Measurements from ENCODE around the gene USP10.

The USP10 gene

DNA sequence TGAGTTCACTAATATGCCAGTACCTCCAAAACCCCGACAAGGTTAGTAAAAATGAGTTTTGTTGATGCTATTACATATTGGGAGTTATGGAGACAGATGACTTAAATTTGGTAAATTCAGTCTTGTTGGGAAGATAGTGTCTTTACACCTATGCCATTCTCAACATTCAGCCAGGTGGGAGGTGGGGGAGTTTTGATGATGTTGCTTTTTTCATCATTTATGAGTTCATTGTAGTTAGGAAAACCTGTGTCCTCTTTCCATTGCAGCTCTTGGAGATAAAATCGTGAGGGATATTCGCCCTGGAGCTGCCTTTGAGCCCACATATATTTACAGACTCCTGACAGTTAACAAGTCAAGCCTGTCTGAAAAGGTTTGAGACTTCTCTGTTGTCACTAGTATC, 60.1 kb downstream of the USP10 start:
- TF ChIP-seq CSDC2 (CRISPR knock-in tag; IDR thresholded peaks at IDR 0.05) (no peak), TOX (CRISPR knock-in tag; IDR thresholded peaks at IDR 0.05; ENCODE audit: borderline replicate concordance) (no peak), ESRRG (CRISPR knock-in tag; IDR thresholded peaks at IDR 0.05) (no peak), GLIS3 (CRISPR knock-in tag; IDR thresholded peaks at IDR 0.05) (no peak), ZC3H10 (CRISPR knock-in tag; IDR thresholded peaks at IDR 0.05) (no peak), BACH2 (CRISPR knock-in tag; IDR thresholded peaks at IDR 0.05; ENCODE audit: borderline replicate concordance) (no peak), SNAI2 (CRISPR knock-in tag; IDR thresholded peaks at IDR 0.05) (no peak), ZFP3 (CRISPR knock-in tag; IDR thresholded peaks at IDR 0.05) (no peak), ZNF8 (CRISPR knock-in tag; IDR thresholded peaks at IDR 0.05) (no peak), OSR1 (CRISPR knock-in tag; IDR thresholded peaks at IDR 0.05) (no peak)
- TF ChIP-seq, protein P1, sequence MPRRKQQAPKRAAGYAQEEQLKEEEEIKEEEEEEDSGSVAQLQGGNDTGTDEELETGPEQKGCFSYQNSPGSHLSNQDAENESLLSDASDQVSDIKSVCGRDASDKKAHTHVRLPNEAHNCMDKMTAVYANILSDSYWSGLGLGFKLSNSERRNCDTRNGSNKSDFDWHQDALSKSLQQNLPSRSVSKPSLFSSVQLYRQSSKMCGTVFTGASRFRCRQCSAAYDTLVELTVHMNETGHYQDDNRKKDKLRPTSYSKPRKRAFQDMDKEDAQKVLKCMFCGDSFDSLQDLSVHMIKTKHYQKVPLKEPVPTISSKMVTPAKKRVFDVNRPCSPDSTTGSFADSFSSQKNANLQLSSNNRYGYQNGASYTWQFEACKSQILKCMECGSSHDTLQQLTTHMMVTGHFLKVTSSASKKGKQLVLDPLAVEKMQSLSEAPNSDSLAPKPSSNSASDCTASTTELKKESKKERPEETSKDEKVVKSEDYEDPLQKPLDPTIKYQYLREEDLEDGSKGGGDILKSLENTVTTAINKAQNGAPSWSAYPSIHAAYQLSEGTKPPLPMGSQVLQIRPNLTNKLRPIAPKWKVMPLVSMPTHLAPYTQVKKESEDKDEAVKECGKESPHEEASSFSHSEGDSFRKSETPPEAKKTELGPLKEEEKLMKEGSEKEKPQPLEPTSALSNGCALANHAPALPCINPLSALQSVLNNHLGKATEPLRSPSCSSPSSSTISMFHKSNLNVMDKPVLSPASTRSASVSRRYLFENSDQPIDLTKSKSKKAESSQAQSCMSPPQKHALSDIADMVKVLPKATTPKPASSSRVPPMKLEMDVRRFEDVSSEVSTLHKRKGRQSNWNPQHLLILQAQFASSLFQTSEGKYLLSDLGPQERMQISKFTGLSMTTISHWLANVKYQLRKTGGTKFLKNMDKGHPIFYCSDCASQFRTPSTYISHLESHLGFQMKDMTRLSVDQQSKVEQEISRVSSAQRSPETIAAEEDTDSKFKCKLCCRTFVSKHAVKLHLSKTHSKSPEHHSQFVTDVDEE (CRISPR knock-in tag; IDR thresholded peaks at IDR 0.05), result no peak
- TF ChIP-seq, protein P2, sequence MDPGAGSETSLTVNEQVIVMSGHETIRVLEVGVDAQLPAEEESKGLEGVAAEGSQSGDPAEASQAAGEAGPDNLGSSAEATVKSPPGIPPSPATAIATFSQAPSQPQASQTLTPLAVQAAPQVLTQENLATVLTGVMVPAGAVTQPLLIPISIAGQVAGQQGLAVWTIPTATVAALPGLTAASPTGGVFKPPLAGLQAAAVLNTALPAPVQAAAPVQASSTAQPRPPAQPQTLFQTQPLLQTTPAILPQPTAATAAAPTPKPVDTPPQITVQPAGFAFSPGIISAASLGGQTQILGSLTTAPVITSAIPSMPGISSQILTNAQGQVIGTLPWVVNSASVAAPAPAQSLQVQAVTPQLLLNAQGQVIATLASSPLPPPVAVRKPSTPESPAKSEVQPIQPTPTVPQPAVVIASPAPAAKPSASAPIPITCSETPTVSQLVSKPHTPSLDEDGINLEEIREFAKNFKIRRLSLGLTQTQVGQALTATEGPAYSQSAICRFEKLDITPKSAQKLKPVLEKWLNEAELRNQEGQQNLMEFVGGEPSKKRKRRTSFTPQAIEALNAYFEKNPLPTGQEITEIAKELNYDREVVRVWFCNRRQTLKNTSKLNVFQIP (CRISPR knock-in tag; IDR thresholded peaks at IDR 0.05; ENCODE audit: borderline replicate concordance, low read depth), result no peak
- TF ChIP-seq, protein P3, sequence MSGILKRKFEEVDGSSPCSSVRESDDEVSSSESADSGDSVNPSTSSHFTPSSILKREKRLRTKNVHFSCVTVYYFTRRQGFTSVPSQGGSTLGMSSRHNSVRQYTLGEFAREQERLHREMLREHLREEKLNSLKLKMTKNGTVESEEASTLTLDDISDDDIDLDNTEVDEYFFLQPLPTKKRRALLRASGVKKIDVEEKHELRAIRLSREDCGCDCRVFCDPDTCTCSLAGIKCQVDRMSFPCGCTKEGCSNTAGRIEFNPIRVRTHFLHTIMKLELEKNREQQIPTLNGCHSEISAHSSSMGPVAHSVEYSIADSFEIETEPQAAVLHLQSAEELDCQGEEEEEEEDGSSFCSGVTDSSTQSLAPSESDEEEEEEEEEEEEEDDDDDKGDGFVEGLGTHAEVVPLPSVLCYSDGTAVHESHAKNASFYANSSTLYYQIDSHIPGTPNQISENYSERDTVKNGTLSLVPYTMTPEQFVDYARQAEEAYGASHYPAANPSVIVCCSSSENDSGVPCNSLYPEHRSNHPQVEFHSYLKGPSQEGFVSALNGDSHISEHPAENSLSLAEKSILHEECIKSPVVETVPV (CRISPR knock-in tag; IDR thresholded peaks at IDR 0.05), result no peak
- ATAC-seq, result no peak

DNA sequence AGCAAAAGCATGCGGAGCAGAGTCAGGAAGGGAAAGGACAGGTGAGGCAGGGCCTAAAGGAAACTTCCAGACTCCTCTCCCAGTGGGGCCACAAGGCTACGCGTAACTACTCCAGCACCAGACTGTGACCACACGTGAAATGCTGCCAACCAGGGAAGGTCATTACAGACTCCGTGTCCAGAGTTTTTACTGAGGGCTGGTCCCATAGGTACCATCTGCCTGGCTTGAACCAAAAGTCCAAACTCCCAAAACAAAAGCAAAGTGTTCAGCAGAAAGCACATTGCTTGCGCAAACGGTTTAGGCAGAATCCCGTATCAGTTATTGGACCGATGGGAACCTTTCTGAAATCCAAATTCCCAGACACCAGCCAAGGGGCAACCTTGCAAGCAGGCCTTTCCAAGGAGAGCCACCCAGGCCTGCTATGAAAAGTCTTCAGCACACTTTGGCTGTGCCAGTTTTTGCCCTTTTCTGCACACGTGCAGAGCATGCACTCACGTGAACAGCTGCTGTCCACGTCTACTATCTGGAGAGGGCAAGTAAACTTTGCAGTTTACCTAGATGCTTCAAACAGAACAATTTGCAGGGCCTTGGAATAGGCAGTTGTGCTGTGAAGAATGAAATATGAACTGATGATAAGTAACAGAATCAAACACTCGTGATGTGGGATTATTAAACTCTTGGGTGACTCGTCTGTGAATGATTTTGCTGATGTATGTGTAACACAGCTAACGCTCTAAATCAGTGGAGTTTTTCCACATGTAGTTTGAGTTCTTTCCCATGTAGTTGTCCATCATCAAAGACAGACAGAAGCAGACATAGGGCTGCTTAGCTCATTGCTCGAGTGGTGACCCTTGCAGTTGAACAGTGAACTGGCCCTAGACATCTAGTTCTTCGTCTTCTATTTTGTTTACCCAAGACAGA, 61.9 kb downstream of the USP10 start:
- TF ChIP-seq OSR1 (CRISPR knock-in tag; IDR thresholded peaks at IDR 0.05), result no peak
- TF ChIP-seq RARB (CRISPR knock-in tag; IDR thresholded peaks at IDR 0.05), result no peak
- no peak for TF ChIP-seq ZNF565 (CRISPR knock-in tag; conservative IDR thresholded peaks at IDR 0.05; ENCODE audit: low read depth)
- TF ChIP-seq, protein P3 (CRISPR knock-in tag; IDR thresholded peaks at IDR 0.05), result no peak
- no peak for TF ChIP-seq ISL1 (CRISPR knock-in tag; IDR thresholded peaks at IDR 0.05)
- TF ChIP-seq, protein P1 (CRISPR knock-in tag; IDR thresholded peaks at IDR 0.05), result no peak
- no peak for TF ChIP-seq TOX (CRISPR knock-in tag; IDR thresholded peaks at IDR 0.05; ENCODE audit: borderline replicate concordance)
- TF ChIP-seq, protein P4, sequence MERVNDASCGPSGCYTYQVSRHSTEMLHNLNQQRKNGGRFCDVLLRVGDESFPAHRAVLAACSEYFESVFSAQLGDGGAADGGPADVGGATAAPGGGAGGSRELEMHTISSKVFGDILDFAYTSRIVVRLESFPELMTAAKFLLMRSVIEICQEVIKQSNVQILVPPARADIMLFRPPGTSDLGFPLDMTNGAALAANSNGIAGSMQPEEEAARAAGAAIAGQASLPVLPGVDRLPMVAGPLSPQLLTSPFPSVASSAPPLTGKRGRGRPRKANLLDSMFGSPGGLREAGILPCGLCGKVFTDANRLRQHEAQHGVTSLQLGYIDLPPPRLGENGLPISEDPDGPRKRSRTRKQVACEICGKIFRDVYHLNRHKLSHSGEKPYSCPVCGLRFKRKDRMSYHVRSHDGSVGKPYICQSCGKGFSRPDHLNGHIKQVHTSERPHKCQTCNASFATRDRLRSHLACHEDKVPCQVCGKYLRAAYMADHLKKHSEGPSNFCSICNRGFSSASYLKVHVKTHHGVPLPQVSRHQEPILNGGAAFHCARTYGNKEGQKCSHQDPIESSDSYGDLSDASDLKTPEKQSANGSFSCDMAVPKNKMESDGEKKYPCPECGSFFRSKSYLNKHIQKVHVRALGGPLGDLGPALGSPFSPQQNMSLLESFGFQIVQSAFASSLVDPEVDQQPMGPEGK (CRISPR knock-in tag; IDR thresholded peaks at IDR 0.05; ENCODE audit: borderline replicate concordance), result no peak
- no peak for TF ChIP-seq ZNF70 (CRISPR knock-in tag; IDR thresholded peaks at IDR 0.05)
- TF ChIP-seq ZFP30 (CRISPR knock-in tag; IDR thresholded peaks at IDR 0.05), result no peak
- TF ChIP-seq, protein P2 (CRISPR knock-in tag; IDR thresholded peaks at IDR 0.05; ENCODE audit: borderline replicate concordance, low read depth), result no peak
- no peak for TF ChIP-seq ZNF8 (CRISPR knock-in tag; IDR thresholded peaks at IDR 0.05)
- TF ChIP-seq, protein P5, sequence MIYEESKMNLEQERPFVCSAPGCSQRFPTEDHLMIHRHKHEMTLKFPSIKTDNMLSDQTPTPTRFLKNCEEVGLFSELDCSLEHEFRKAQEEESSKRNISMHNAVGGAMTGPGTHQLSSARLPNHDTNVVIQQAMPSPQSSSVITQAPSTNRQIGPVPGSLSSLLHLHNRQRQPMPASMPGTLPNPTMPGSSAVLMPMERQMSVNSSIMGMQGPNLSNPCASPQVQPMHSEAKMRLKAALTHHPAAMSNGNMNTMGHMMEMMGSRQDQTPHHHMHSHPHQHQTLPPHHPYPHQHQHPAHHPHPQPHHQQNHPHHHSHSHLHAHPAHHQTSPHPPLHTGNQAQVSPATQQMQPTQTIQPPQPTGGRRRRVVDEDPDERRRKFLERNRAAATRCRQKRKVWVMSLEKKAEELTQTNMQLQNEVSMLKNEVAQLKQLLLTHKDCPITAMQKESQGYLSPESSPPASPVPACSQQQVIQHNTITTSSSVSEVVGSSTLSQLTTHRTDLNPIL (CRISPR knock-in tag; IDR thresholded peaks at IDR 0.05; ENCODE audit: low read depth), result no peak
- TF ChIP-seq CSDC2 (CRISPR knock-in tag; IDR thresholded peaks at IDR 0.05), result no peak
- TF ChIP-seq PPARA (CRISPR knock-in tag; IDR thresholded peaks at IDR 0.05; ENCODE audit: borderline replicate concordance), result no peak
- TF ChIP-seq ZFP3 (CRISPR knock-in tag; IDR thresholded peaks at IDR 0.05), result no peak
- no peak for TF ChIP-seq BACH2 (CRISPR knock-in tag; IDR thresholded peaks at IDR 0.05; ENCODE audit: borderline replicate concordance)
- ATAC-seq, result no peak

Data from SK-N-SH treated with all-trans-retinoic acid at 6 μM for 48 hours (cell line).